Keratinocyte (primary cell): ENCODE data around the gene TBC1D7.

Source experiments
- CTCF ChIP-seq, 3 experiments: IDR thresholded peaks in 1 of 3; conservative IDR thresholded peaks in 1 of 3; optimal IDR thresholded peaks in 1 of 3; 2 replicates in 2 of 3; 3 replicates in 1 of 3; pipeline versions ENCODE3 to v1.5.1; 2011; ENCODE audit warnings: low read length in 3 of 3, mild to moderate bottlenecking in 3 of 3, moderate library complexity in 2 of 3, control low read depth in 1 of 3, inconsistent platforms in 1 of 3; ENCODE audit not compliant: insufficient read depth in 2 of 3; ENCODE audit errors: extremely low read depth in 1 of 3
- EZH2 ChIP-seq: IDR thresholded peaks from one replicate; pipeline ENCODE4 v1.6.1; 2012; ENCODE audit warnings: inconsistent platforms, mild to moderate bottlenecking, low read length, moderate library complexity

GRCh38 chr6:13339863-13340630 is 11.7 kb upstream of the TBC1D7 start:
- no peak for TF ChIP-seq CTCF (optimal IDR thresholded peaks at IDR 0.05 in 1 of 3, IDR thresholded peaks at IDR 0.05 in 1 of 3, conservative IDR thresholded peaks at IDR 0.05 in 1 of 3; ENCODE audit: extremely low read depth in 1 of 3, insufficient read depth in 2 of 3, low read length in 3 of 3)
- no peak for TF ChIP-seq EZH2
